Ishikawa (cell line): ENCODE measurements around the gene EYS.

ENCODE experiments used
- CREB1 ChIP-seq: IDR thresholded peaks from 2 replicates; pipeline ENCODE4 v1.6.1; 2012; ENCODE audit warnings: low read depth
- EP300 ChIP-seq: IDR thresholded peaks from 2 replicates; pipeline ENCODE4 v1.6.1; 2012; ENCODE audit warnings: borderline replicate concordance
- FOXM1 ChIP-seq: IDR thresholded peaks from 2 replicates; pipeline ENCODE4 v1.6.1; 2012; ENCODE audit warnings: low read depth, borderline replicate concordance
- NFIC ChIP-seq: IDR thresholded peaks from 2 replicates; pipeline ENCODE4 v1.6.1; 2012
- RAD21 ChIP-seq: IDR thresholded peaks from 2 replicates; pipeline ENCODE4 v1.6.1; 2012; ENCODE audit warnings: low read depth
- REST ChIP-seq: IDR thresholded peaks from 2 replicates; pipeline ENCODE4 v1.6.1; 2012; ENCODE audit warnings: low read depth, mild to moderate bottlenecking
- TAF1 ChIP-seq: IDR thresholded peaks from 2 replicates; pipeline ENCODE4 v1.6.1; 2012; ENCODE audit warnings: low read depth, mild to moderate bottlenecking
- TCF12 ChIP-seq: IDR thresholded peaks from 2 replicates; pipeline ENCODE4 v1.6.1; 2012; ENCODE audit warnings: low read depth
- TEAD4 ChIP-seq: IDR thresholded peaks from 2 replicates; pipeline ENCODE4 v1.6.1; 2012
- USF1 ChIP-seq: IDR thresholded peaks from 2 replicates; pipeline ENCODE4 v1.6.1; 2012
- YY1 ChIP-seq: IDR thresholded peaks from 2 replicates; pipeline ENCODE4 v1.6.1; 2012; ENCODE audit warnings: low read depth
- ZBTB7A ChIP-seq: IDR thresholded peaks from 2 replicates; pipeline ENCODE4 v1.6.1; 2012; ENCODE audit warnings: low read depth
- TF ChIP-seq, protein P1 (sequence below): IDR thresholded peaks from 2 replicates; pipeline ENCODE4 v1.6.1; 2012

DNA sequence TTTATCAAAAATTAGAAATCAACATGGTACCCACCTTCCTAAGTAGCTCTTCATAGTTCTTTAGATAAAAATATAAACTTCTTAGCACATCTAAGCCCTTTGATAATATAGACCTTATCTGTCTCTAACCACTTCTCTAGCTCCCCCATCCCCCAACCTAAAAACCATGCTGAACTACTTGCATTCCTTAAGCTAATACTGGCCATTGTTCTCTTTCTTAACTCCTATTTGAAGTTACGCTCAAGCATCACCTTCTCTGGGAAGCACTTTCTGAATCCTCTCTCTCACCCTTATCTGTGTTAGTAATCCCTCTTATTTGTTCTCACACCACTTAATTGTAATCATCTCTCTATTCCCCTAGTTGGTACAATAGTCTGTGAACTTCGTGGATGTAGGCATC, 1918.5 kb downstream of the EYS start:
- TF ChIP-seq RAD21, result no peak
- no peak for TF ChIP-seq EP300
- TF ChIP-seq, protein P1, sequence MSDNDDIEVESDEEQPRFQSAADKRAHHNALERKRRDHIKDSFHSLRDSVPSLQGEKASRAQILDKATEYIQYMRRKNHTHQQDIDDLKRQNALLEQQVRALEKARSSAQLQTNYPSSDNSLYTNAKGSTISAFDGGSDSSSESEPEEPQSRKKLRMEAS, result no peak
- TF ChIP-seq REST, result no peak
- TF ChIP-seq TCF12, result no peak
- no peak for TF ChIP-seq USF1
- TF ChIP-seq TEAD4, result no peak
- no peak for TF ChIP-seq YY1
- TF ChIP-seq TAF1, result no peak
- TF ChIP-seq ZBTB7A, result no peak
- TF ChIP-seq FOXM1, result no peak
- no peak for TF ChIP-seq NFIC
- TF ChIP-seq CREB1, result no peak
